ENCODE measurements around the gene ZNF691. TPM values are rescaled to one million over a fixed set of nuclear protein-coding genes. Genes with fewer than 3 reads are reported as not detected.
"Not testable (repeated sequence)": the region's sequence is repeated elsewhere in the genome, so short reads cannot be mapped to it uniquely, and the experiment has no call there.

ZNF691 gene
- total RNA-seq, 1 donor from 2014 or later: 3.9 TPM

- no peak for ATAC-seq
Observed at GRCh38 chr1:42833981-42834380, 12.4 kb upstream of the ZNF691 start.

GRCh38 chr1:42834803-42835202 is 11.6 kb upstream of the ZNF691 start:
- no peak for ATAC-seq

- ATAC-seq: no peak
Observed at GRCh38 chr1:42835422-42835821, 11.0 kb upstream of the ZNF691 start.

GRCh38 chr1:42837709-42838108 is 8.7 kb upstream of the ZNF691 start:
- ATAC-seq: no peak

GRCh38 chr1:42838482-42839190 is 7.8 kb upstream of the ZNF691 start:
- no peak for ATAC-seq

GRCh38 chr1:42841010-42841409 is 5.4 kb upstream of the ZNF691 start:
- no peak for ATAC-seq

GRCh38 chr1:42841440-42842147 is 4.8 kb upstream of the ZNF691 start:
- ATAC-seq: no peak

GRCh38 chr1:42844592-42845140 is 1.7 kb upstream of the ZNF691 start:
- peak; percentile 34 for ATAC-seq

- ATAC-seq: no peak
Observed at GRCh38 chr1:42845193-42845592, 1.2 kb upstream of the ZNF691 start.

GRCh38 chr1:42845866-42846256 is 552 bp upstream of the ZNF691 start:
- no peak for ATAC-seq

GRCh38 chr1:42847111-42847595 is 740 bp downstream of the ZNF691 start:
- ATAC-seq: no peak

- no peak for ATAC-seq
Observed at GRCh38 chr1:42847721-42848460, 1.5 kb downstream of the ZNF691 start.

- no peak for ATAC-seq
Observed at GRCh38 chr1:42848823-42849537, 2.6 kb downstream of the ZNF691 start.

- ATAC-seq: no peak
Observed at GRCh38 chr1:42849944-42850343, 3.5 kb downstream of the ZNF691 start.

GRCh38 chr1:42851420-42851819 is 5.0 kb downstream of the ZNF691 start:
- ATAC-seq: no peak

GRCh38 chr1:42851960-42852607 is 5.7 kb downstream of the ZNF691 start:
- no peak for ATAC-seq

GRCh38 chr1:42852608-42852980 is 6.2 kb downstream of the ZNF691 start:
- ATAC-seq: no peak

GRCh38 chr1:42853116-42853884 is 6.9 kb downstream of the ZNF691 start:
- ATAC-seq: no peak

- ATAC-seq: not testable (repeated sequence)
Observed at GRCh38 chr1:42856554-42856953, 10.1 kb downstream of the ZNF691 start.

- not testable (repeated sequence) for ATAC-seq
Observed at GRCh38 chr1:42859366-42859765, 13.0 kb downstream of the ZNF691 start.
